ENCODE data around the gene MAP3K5.
"Not testable (repeated sequence)": the region's sequence is repeated elsewhere in the genome, so short reads cannot be mapped to it uniquely, and the experiment has no call there.

Gene MAP3K5

DNA sequence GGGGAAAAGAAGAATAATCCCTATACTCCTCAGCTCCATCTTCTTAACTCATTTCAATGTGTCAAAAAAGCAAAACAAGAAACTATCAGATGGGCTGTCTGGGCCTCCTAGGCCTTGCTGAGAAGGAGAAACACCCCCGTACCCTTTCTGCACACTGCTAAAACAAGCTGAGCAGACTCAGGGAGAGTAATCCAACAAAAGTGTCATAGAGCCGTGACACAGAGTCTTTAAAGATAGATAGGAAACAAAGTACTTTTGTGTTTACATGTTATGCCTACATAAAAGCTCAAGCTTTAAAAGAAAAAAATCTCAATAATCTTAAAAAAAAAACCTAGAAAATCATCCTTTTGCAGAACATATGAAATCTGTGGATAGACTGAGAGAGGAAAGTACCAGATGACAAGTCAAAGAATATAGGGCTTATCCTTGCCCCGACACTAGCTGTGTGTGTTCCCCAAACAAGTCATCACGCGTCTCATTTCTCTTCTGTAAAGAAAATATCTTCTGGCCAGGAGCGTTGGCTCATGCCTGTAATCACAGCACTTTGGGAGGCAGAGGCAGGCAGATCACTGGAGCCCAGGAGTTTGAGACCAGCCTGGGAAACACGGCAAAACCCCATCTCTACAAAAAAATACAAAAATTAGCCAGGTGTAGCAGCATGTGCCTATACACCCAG, 81.3 kb downstream of the MAP3K5 start:
- Histone ChIP-seq H3K9ac (ENCODE audit: low read length) (no peak overlapping the region), H3K4me1 (ENCODE audit: control insufficient read depth, low read depth, low read length) (no peaks in the 10 kb centered on the region), H3K27ac (ENCODE audit: low read length) (no peak overlapping the region), H3K4me3 (ENCODE audit: low read length) (no peak overlapping the region), H3K36me3 (ENCODE audit: control insufficient read depth, low read depth, low read length) (no peaks in the 10 kb centered on the region), H3K27me3 (ENCODE audit: control insufficient read depth, insufficient read depth, low read length) (no peaks in the 10 kb centered on the region), H3K9me3 (ENCODE audit: control insufficient read depth, low read depth, low read length) (no peaks in the 10 kb centered on the region)

GRCh38 chr6:136709429-136709828, 82.8 kb downstream of the MAP3K5 start:
- H3K4me3 ChIP-seq (ENCODE audit: low read length), result no peak overlapping the region
- H3K36me3 ChIP-seq (ENCODE audit: control insufficient read depth, low read depth, low read length), result no peaks in the 10 kb centered on the region
- no peaks in the 10 kb centered on the region for H3K4me1 ChIP-seq (ENCODE audit: control insufficient read depth, low read depth, low read length)
- no peak overlapping the region for H3K9ac ChIP-seq (ENCODE audit: low read length)
- H3K9me3 ChIP-seq (ENCODE audit: control insufficient read depth, low read depth, low read length), result no peaks in the 10 kb centered on the region
- H3K27me3 ChIP-seq (ENCODE audit: control insufficient read depth, insufficient read depth, low read length), result no peaks in the 10 kb centered on the region
- H3K27ac ChIP-seq (ENCODE audit: low read length), result no peak overlapping the region

DNA sequence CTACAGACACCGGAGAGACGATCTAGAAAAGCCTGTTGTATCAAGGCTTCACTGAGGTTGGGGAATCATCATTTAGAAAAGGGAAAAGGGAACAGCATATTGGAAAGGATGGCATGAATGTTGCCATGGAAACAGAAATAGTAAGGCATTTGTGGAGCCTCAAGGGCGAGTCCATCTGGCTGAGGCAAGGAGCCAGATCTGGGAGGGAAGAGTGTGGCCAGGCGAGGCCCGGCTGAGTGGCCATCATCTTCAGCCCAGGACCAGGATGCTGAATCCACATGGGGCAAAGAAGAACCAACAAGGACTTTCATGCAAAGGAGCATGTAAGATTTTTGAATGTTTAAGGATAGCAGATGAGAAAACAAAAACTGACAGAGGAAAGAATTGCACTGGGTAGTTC, 85.8 kb downstream of the MAP3K5 start:
- no peaks in the 10 kb centered on the region for H3K36me3 ChIP-seq (ENCODE audit: control insufficient read depth, low read depth, low read length)
- no peaks in the 10 kb centered on the region for H3K4me1 ChIP-seq (ENCODE audit: control insufficient read depth, low read depth, low read length)
- H3K27me3 ChIP-seq (ENCODE audit: control insufficient read depth, insufficient read depth, low read length), result no peaks in the 10 kb centered on the region
- no peak overlapping the region for H3K27ac ChIP-seq (ENCODE audit: low read length)
- H3K4me3 ChIP-seq (ENCODE audit: low read length), result no peak overlapping the region
- no peaks in the 10 kb centered on the region for H3K9me3 ChIP-seq (ENCODE audit: control insufficient read depth, low read depth, low read length)
- no peak overlapping the region for H3K9ac ChIP-seq (ENCODE audit: low read length)

- Histone ChIP-seq H3K4me3 (ENCODE audit: low read length) (no peak overlapping the region), H3K9ac (ENCODE audit: low read length) (no peak overlapping the region), H3K27ac (ENCODE audit: low read length) (no peak overlapping the region), H3K27me3 (ENCODE audit: control insufficient read depth, insufficient read depth, low read length) (no peaks in the 10 kb centered on the region), H3K9me3 (ENCODE audit: control insufficient read depth, low read depth, low read length) (no peaks in the 10 kb centered on the region), H3K4me1 (ENCODE audit: control insufficient read depth, low read depth, low read length) (no peaks in the 10 kb centered on the region), H3K36me3 (ENCODE audit: control insufficient read depth, low read depth, low read length) (no peaks in the 10 kb centered on the region)
Measured at GRCh38 chr6:136703331-136703865, 88.9 kb downstream of the MAP3K5 start.

DNA sequence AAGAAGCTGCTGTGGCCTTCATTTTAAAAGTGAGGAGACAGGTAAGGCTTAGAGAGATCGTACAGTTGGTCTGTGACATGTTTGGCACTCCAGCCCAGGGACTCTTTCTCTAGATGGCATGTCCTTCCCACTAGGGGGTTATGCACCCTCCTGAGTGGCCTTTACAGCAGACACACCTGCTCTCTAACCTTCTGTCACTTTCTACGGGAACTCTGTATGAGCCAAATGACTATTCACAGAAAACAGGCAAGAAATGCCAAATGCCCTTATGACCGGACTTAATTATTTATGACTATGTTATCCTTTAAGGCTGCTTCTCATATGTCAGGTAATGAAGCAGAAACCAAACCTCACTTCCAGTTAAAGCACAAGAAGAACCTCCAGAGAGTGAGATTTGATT, 91.2 kb downstream of the MAP3K5 start:
- H3K4me1 ChIP-seq (ENCODE audit: control insufficient read depth, low read depth, low read length), result no peaks in the 10 kb centered on the region
- no peaks in the 10 kb centered on the region for H3K9me3 ChIP-seq (ENCODE audit: control insufficient read depth, low read depth, low read length)
- H3K36me3 ChIP-seq (ENCODE audit: control insufficient read depth, low read depth, low read length), result no peaks in the 10 kb centered on the region
- H3K27ac ChIP-seq (ENCODE audit: low read length), result no peak overlapping the region
- no peaks in the 10 kb centered on the region for H3K27me3 ChIP-seq (ENCODE audit: control insufficient read depth, insufficient read depth, low read length)
- H3K9ac ChIP-seq (ENCODE audit: low read length), result no peak overlapping the region
- H3K4me3 ChIP-seq (ENCODE audit: low read length), result no peak overlapping the region

DNA sequence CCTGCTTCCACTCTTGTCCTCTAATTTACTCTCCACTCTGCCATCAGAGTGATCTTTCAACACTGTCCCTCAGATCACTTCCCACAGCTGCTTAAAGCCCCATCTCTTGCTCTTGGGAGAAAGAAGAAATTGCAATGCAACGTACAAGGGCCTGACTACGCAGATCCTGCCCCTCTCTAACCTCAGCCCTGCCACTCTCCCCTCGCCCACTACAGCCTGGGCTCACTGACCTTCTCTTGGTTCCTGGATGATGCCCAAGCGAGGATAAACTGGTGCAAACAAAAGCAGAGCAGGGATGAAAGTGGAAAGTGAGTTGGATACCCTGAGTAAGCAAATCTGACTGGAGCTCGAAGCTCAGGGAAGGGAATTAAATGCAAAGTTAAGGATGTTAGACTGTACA, 92.9 kb downstream of the MAP3K5 start:
- no peak overlapping the region for H3K9ac ChIP-seq (ENCODE audit: low read length)
- no peaks in the 10 kb centered on the region for H3K36me3 ChIP-seq (ENCODE audit: control insufficient read depth, low read depth, low read length)
- no peak overlapping the region for H3K4me3 ChIP-seq (ENCODE audit: low read length)
- no peaks in the 10 kb centered on the region for H3K27me3 ChIP-seq (ENCODE audit: control insufficient read depth, insufficient read depth, low read length)
- no peaks in the 10 kb centered on the region for H3K9me3 ChIP-seq (ENCODE audit: control insufficient read depth, low read depth, low read length)
- H3K27ac ChIP-seq (ENCODE audit: low read length), result no peak overlapping the region
- no peaks in the 10 kb centered on the region for H3K4me1 ChIP-seq (ENCODE audit: control insufficient read depth, low read depth, low read length)

GRCh38 chr6:136696783-136697364, 95.4 kb downstream of the MAP3K5 start:
- no peaks in the 10 kb centered on the region for H3K27me3 ChIP-seq (ENCODE audit: control insufficient read depth, insufficient read depth, low read length)
- H3K9me3 ChIP-seq (ENCODE audit: control insufficient read depth, low read depth, low read length), result no peaks in the 10 kb centered on the region
- no peak overlapping the region for H3K4me3 ChIP-seq (ENCODE audit: low read length)
- H3K27ac ChIP-seq (ENCODE audit: low read length), result no peak overlapping the region
- H3K36me3 ChIP-seq (ENCODE audit: control insufficient read depth, low read depth, low read length), result no peaks in the 10 kb centered on the region
- H3K4me1 ChIP-seq (ENCODE audit: control insufficient read depth, low read depth, low read length), result no peaks in the 10 kb centered on the region
- no peak overlapping the region for H3K9ac ChIP-seq (ENCODE audit: low read length)

GRCh38 chr6:136696238-136696637, 96.0 kb downstream of the MAP3K5 start:
- Histone ChIP-seq H3K9ac (ENCODE audit: low read length) (no peak overlapping the region), H3K27ac (ENCODE audit: low read length) (no peak overlapping the region), H3K4me1 (ENCODE audit: control insufficient read depth, low read depth, low read length) (no peaks in the 10 kb centered on the region), H3K36me3 (ENCODE audit: control insufficient read depth, low read depth, low read length) (no peaks in the 10 kb centered on the region), H3K27me3 (ENCODE audit: control insufficient read depth, insufficient read depth, low read length) (no peaks in the 10 kb centered on the region), H3K9me3 (ENCODE audit: control insufficient read depth, low read depth, low read length) (no peaks in the 10 kb centered on the region), H3K4me3 (ENCODE audit: low read length) (no peak overlapping the region)

DNA sequence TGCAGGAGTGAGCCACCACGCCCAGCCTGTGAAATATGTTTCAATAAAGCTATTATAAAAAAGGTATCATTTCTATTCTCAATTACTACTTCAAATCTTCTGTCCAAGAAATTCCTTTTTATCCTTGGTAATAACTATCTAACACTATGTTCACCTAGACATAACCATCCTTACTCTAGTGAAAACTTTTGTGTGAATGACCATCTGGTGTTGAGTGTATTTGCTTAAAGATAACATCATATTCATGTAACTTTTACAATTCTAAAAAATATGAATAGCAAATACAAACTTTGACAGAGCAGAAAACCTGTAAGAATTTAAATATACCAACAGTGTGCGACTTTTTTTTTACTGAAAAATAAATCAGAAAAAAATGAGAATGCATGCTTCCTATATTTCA, 96.9 kb downstream of the MAP3K5 start:
- H3K4me1 ChIP-seq (ENCODE audit: control insufficient read depth, low read depth, low read length), result no peaks in the 10 kb centered on the region

DNA sequence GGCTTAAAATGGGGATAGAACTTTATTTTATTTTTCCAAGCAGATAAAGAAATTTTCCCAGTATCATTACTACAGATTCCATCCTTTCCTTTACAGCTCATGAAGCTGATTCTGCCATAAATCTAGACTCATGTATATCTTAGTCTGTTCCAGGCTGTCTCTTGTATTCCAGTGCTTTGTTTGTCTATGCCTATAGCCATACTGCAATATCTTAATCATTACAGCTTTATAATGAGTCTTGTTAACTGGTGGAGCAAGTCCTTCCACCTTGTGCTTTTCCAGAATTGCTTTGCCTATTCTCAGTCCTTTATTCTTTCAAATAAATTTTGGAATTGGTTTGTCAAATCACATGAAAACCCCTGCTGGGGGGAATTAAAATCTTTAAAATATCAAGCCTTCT, 99.2 kb downstream of the MAP3K5 start:
- Histone ChIP-seq H3K9ac (ENCODE audit: low read length) (no peak overlapping the region), H3K9me3 (ENCODE audit: control insufficient read depth, low read depth, low read length) (no peaks in the 10 kb centered on the region), H3K27me3 (ENCODE audit: control insufficient read depth, insufficient read depth, low read length) (no peaks in the 10 kb centered on the region), H3K4me1 (ENCODE audit: control insufficient read depth, low read depth, low read length) (no peaks in the 10 kb centered on the region), H3K4me3 (ENCODE audit: low read length) (no peak overlapping the region), H3K36me3 (ENCODE audit: control insufficient read depth, low read depth, low read length) (no peaks in the 10 kb centered on the region), H3K27ac (ENCODE audit: low read length) (no peak overlapping the region)

More for the DNA sequence above, 96.9 kb downstream of the MAP3K5 start:
- Histone ChIP-seq H3K27me3 (ENCODE audit: control insufficient read depth, insufficient read depth, low read length) (no peaks in the 10 kb centered on the region), H3K9me3 (ENCODE audit: control insufficient read depth, low read depth, low read length) (no peaks in the 10 kb centered on the region), H3K9ac (ENCODE audit: low read length) (no peak overlapping the region), H3K27ac (ENCODE audit: low read length) (no peak overlapping the region), H3K4me3 (ENCODE audit: low read length) (no peak overlapping the region), H3K36me3 (ENCODE audit: control insufficient read depth, low read depth, low read length) (no peaks in the 10 kb centered on the region)

GRCh38 chr6:136687894-136688293, 104.4 kb downstream of the MAP3K5 start:
- H3K4me1 ChIP-seq (ENCODE audit: control insufficient read depth, low read depth, low read length); H3K9me3 ChIP-seq (ENCODE audit: control insufficient read depth, low read depth, low read length); H3K27me3 ChIP-seq (ENCODE audit: control insufficient read depth, insufficient read depth, low read length); H3K27ac ChIP-seq (ENCODE audit: low read length); H3K36me3 ChIP-seq (ENCODE audit: control insufficient read depth, low read depth, low read length); H3K4me3 ChIP-seq (ENCODE audit: low read length); H3K9ac ChIP-seq (ENCODE audit: low read length): not testable (repeated sequence)

GRCh38 chr6:136685540-136686108, 106.7 kb downstream of the MAP3K5 start:
- no peaks in the 10 kb centered on the region for H3K36me3 ChIP-seq (ENCODE audit: control insufficient read depth, low read depth, low read length)
- no peaks in the 10 kb centered on the region for H3K4me1 ChIP-seq (ENCODE audit: control insufficient read depth, low read depth, low read length)
- no peak overlapping the region for H3K27ac ChIP-seq (ENCODE audit: low read length)

More at GRCh38 chr6:136685540-136686108, 106.7 kb downstream of the MAP3K5 start:
- H3K9me3 ChIP-seq (ENCODE audit: control insufficient read depth, low read depth, low read length), result no peaks in the 10 kb centered on the region
- H3K4me3 ChIP-seq (ENCODE audit: low read length), result no peak overlapping the region
- no peaks in the 10 kb centered on the region for H3K27me3 ChIP-seq (ENCODE audit: control insufficient read depth, insufficient read depth, low read length)
- no peak overlapping the region for H3K9ac ChIP-seq (ENCODE audit: low read length)

Measured in iPS-18a (cell line).